H1 (cell line): ENCODE measurements around the gene GPLD1. TPM values are rescaled to one million over a fixed set of nuclear protein-coding genes. Genes with fewer than 3 reads are reported as not detected.

Source experiments
- ATF3 ChIP-seq: IDR thresholded peaks from 2 replicates; pipeline ENCODE4 v1.6.1; 2011; ENCODE audit warnings: low read depth, mild to moderate bottlenecking, low read length; ENCODE audit not compliant: insufficient read depth
- CHD7 ChIP-seq: fragments of 300-600 bp; sonication (generic); IDR thresholded peaks from 2 replicates; pipeline ENCODE4 v1.7.1; 2012; ENCODE audit warnings: low read length, moderate library complexity, mild to moderate bottlenecking, inconsistent platforms; ENCODE audit not compliant: insufficient replicate concordance
- POU5F1 ChIP-seq: IDR thresholded peaks from 2 replicates; pipeline ENCODE4 v1.6.1; 2011; ENCODE audit warnings: low read depth, mild to moderate bottlenecking, low read length, moderate library complexity
- TBP ChIP-seq: IDR thresholded peaks from 2 replicates; pipeline ENCODE4 v1.6.1; 2011; ENCODE audit warnings: low read depth, low read length, improper control_type of control experiment
- polyA plus RNA-seq, 7 experiments: library from polyadenylated mRNA; depleted of rRNA in 3 of 7; stranded (reverse) in 5 of 7; unstranded in 2 of 7; fragments of >200 nt in 5 of 7; fragments of 200-250 nt in 2 of 7; gene quantifications; 1 replicate in 5 of 7; 2 replicates in 1 of 7; 4 replicates in 1 of 7; pipeline versions ENCODE4 v1.2.1 to v1.2.3, GENCODE V29; 2011 to 2013; ENCODE audit warnings: missing spikeins in 2 of 7, mixed read lengths in 2 of 7
- total RNA-seq: library from RNA; stranded (reverse); fragmentation: NEBNext Ultra II Directional; extraction: Animal tissue kit (Norgen Biotek cat#: 25700); gene quantifications from 2 replicates; pipeline ENCODE4 v1.2.1, GENCODE V29; 2021

Gene GPLD1
- total and polyA plus RNA-seq, 2 of the 8 experiments (the other 6 are each of a cell fraction or from before 2014, with no cell fraction given): 3.7 to 5.3 TPM

DNA sequence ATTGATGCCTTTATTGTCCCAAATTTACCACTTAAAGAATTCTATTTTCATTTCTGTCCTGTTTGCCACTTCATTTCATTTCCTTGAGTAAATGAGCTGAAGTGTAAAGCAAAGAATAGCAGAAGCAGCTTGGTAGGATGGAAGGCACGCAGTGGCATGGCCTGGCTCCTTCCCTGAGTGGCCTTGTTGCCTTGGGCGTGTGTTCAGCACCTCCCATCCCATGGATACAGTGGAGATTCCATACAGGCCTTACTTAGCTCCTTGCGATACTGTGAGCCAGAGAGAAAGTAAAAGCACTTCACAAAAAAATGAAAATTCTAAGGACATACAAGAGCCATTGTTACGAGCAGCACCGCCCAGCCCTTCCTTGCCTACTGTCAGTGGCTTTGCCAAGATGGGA, 45.0 kb upstream of the GPLD1 start (continued):
- TF ChIP-seq CHD7 (no peak), TBP (no peak), ATF3 (no peak), POU5F1 (no peak)
- TF ChIP-seq, all 59 proteins: peak for 0
